Measurements from ENCODE around the gene SNRNP70.
"Not testable (repeated sequence)": the region's sequence is repeated elsewhere in the genome, so short reads cannot be mapped to it uniquely, and the experiment has no call there.

SNRNP70 gene

GRCh38 chr19:49064768-49065611 is 20.3 kb upstream of the SNRNP70 start, which contains the start of gene NTF4:
Gene NTF4, minus strand, starts transcription at chr19:49064818. Its CDS starts 2,821 bp downstream, at chr19:49061997.
- DNase-seq = no peak

- no peak for DNase-seq
Observed at GRCh38 chr19:49065905-49066512, 19.2 kb upstream of the SNRNP70 start.

DNA sequence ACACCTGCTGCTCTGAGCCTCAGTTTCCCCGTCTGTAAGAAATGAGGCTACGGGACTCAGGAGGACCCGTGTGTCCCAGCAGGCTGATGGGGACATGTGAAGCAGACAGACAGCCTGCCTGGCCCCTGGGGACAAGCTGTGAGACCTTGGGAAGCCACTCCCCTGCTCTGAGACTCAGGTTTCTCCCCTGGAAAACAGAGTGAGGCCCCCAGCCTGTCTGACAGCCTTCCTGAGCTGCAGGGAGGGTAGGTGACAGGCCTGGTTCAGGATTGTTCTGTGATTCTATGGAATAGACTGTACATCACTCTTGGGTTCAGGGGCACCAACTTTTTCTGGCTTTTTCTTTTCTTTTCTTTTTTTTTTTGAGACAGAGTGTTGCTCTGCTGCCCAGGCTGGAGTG is 17.7 kb upstream of the SNRNP70 start:
- no peak for DNase-seq

DNA sequence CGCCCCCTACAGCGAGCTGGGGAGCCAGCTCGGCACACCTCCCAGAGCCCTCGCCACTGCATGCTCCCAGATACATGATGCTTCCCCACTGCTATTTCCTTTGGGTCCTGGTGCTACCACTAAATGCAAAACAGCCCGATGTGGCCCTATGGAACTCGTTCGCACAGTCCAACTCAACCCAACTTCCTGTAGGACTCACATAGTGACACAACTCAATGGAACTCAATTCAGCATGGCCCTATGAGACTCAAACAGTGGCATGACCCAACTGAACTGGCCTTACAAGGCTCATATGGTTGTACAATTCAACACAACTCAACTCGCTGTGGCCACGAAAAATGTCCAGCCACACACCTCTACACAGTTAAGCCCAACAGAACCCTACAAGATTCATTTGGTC is 16.2 kb upstream of the SNRNP70 start:
- DNase-seq = no peak

DNA sequence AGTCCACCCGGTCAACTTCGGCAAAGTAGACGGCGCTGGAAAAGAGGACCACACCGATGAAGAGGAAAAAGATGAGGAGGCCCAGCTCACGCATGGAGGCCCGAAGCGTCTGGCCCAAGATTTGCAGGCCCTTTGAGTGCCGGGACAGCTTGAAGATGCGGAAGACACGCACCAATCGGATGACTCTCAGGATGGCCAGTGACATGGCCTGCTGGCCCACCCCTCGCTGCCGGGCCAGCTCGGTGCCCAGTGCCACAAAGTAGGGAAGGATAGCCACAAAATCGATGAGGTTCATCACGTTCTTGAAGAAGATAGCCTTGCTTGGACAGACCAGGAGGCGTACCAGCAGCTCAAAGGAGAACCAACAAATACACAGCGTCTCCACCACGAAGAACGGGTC is 14.8 kb upstream of the SNRNP70 start:
- no peak for DNase-seq

DNA sequence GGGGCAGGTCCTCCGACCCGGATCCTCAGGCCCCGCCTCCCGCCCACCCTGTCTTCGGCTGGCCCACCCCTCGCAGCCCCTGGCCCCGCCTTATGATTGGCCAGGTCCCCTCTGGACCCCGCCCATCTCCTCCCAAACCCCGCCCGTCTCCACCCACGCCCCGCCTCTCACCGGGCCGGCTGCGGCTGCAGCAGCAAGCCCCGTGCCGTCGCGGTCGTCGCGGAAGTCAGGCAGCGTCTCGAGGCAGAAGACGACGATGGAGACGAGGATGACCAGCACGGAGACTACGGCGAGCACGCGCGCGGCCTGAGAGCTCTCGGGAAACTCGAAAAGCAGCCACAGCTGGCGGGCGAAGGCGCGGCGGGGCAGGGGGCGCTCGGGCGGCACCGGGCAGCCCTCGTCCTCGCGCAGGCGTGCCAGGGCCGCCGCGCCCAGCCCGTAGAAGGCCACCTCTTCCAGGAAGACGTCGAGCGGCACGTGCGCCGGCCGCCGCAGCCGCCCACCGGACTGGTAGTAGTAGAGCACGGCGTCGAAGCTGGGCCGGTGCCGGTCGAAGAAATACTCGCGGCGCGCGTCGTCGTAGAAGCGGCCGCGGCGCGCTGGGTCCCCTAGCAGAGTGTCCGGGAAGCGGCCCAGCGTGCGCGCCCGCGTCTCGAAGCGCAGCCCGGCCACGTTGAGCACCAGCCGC is 13.2 kb upstream of the SNRNP70 start:
- no peak for DNase-seq

DNA sequence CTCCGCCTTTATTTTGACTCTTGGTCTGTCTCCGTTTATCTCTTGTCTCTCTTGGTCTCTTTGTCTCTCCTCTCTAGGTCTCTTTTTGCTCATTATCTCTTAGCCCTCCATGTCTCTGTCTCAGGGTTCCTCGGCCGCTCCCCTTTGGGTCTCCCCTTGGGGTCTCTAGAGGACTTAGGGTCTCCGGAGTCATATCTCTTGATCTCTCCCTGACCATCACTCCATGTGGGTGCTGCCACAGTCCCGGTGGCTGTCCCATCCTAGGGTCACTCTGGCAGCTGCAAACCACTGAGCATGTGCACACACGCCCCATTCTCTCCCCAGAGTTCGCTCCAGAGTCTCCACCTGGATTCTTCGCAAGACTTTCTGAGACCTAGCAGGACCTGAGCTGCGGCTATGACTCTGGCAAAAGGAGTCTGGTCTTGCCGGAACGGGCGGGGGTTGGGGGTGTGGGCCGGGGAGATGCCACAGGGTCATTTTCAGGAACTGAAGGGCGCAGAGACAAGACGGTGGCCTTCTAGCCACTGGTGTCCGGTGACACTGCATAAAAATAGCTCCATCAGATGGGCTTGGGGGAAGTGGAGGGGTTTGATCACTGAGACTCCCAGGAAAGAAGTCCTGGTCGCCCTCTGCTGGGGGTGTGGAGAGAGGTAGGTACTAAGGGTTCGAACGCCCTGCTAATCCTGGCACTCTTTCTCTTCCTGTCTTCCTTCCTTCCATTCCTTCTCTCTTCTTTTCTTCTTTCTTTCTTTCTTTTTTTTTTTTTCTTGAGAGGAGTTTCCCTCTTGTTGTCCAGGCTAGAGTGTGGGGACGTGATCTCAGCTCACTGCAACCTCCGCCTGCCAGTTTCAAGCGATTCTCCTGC is 11.5 kb upstream of the SNRNP70 start:
- no peak for DNase-seq

- DNase-seq = not testable (repeated sequence)
Observed at GRCh38 chr19:49074869-49075268, 10.4 kb upstream of the SNRNP70 start.

GRCh38 chr19:49080392-49080791 is 4.9 kb upstream of the SNRNP70 start:
- DNase-seq = no peak

DNA sequence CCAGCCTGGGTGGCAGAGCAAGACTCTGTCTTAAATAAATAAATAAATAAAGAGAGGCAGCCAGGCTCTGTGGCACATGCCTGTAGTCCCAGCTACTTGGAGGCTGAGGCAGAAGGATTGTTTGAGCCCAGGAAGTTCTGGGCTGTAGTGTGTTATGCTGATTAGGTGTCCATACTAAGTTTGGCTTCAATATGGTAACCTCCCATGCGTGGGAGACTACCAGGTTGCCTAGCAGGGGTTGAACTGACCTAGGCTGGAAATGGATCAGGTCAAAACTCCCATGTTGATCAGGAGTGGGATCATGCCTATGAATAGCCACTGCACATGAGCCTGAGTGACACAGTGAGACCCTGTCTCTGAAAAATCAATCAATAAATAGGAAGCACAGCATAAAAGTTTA is 4.0 kb upstream of the SNRNP70 start:
- no peak for DNase-seq

DNA sequence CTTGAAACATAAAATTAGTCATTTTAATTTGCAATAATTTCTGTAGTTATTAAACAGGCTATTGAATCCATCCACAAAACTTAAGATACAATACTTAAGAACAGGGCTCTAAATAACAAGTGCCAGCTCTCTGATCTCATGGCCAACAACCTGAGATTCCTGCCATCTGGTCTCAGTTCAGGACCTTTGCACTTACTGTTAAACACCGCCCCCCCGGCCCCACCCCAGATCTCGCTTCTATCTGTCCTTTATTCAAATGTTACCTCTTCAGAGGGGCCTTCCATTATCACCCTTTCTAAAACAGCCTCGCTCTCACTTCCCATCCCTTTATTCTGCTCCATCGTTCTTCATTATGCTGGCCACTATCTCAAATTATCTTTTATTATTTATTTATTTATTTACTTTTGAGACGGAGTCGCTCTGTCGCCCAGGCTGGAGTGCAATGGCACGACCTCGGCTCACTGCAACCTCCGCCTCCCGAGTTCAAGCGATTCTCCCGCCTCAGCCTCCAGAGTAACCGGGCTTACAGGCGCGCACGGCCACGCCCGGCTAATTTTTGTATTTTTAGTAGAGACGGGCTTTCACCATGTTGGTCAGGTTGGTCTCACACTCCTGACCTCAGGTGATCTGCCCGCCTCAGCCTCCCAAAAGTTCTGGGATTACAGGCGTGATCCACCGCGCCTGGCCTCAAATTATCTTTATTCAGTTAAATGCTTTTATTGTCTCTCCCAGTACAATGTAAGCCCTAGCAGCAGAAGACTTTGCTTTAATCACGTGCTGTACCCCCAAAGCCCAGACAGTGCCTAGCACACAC is 838 bp upstream of the SNRNP70 start:
- no peak for DNase-seq

GRCh38 chr19:49085868-49086232 is 599 bp downstream of the SNRNP70 start:
- no peak for DNase-seq

DNA sequence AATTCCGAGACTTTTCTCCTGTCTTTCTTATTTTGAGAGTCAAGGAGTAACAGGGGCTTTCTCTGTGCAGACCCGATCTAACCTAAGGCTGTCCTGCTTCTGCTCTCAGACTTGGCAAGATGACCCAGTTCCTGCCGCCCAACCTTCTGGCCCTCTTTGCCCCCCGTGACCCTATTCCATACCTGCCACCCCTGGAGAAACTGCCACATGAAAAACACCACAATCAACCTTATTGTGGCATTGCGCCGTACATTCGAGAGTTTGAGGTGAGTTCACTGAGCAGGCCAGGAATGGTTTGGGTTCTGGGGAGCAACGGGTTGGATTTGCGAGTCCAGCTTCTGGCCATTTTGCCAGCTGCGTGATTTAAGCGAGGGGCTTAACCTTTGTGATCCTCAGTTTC is 1.0 kb downstream of the SNRNP70 start:
- DNase-seq = no peak

DNA sequence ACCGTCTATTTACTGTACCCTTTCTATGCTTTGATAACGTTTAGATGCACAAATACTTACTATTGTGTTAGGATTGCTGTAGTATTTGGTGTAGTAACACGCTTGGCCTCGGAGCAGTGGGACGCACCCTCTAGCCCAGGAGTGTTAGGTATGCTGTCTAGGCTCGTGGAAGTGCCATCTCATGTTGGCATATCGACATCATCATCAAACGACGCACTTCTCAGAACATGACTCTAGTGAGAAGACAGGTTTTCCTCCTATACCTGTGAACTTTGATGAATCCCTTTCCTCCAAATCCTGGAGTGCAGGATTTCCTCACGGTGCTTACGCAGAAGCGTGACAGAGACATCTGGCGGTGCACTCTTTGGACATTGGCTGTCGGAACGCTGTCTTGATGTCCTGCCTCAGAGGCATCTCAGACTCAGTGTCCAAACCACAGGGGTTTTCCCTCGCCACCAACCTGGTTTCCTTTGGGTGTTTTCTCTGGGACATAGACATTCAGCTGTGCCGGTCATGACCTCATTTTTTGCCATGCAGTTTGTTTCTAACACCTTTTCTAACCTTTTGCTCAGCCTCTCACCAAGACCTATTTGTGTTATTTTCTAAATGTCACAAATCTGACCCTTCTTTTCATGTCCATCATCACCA is 6.3 kb downstream of the SNRNP70 start:
- DNase-seq = no peak

DNA sequence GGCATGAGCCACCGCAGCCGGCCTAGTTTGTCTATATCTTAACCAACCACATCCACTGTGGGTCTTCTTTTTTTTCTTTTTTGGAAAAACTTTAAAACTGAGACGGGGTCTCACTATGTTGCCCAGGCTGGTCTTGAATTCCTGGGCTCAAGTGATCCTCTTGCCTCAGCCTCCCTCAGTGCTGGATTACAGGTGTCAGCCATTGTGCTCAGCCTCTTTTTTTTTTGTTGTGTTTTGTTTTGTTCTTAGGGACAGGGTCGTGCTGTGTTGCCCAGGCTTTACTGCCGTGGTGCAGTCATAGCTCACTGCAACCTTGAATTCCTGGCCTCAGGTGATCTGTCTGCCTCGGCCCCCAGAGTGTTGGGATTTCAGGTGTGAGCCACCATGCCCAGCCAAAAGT is 7.4 kb downstream of the SNRNP70 start:
- no peak for DNase-seq

DNA sequence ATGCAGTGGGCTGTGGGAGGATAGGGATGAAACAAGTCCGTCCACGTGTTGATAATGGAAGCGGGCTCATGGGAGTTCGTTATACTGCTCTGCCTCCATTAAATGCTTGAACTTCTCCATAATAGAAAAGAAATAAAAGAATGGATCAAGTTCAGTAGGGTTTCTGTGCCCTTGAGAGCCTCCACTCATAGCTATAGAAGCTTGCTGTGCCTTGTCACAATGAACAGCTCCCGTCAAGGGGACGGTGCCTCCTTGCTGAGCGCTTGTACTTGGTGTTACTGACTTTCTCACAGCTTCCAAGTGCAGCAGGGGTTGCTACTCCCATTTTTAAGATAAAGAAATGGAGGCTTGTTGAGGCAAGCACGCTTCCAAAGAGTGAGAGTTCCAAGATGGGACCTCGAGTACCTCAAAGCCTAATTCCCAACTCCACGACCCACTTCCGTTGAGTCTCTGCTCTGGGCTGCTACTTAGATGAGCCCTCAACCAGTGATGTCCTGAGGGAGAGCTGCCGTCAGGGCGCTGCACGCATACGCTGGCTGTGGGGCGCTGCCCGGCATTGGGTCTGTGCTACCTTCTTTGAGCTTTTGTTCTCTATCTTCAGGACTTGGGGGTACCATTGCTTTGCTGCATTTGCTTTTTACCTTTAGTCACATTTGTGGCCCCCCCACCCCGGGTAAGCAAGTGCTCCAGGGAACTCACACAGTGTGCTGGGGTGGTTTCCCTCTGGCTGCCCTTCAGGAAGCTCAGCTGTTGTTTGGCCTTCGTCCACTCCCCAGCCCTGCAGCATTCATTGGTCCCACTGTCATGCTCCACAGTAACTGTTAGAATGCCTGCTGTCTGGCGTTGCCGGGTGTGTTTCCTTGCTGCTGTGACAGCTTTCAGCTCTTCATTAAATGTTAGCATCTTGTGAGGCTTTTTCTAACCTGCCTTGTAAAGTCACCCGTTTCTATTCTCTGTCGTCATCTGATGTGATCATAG is 9.5 kb downstream of the SNRNP70 start:
- no peak for DNase-seq

DNA sequence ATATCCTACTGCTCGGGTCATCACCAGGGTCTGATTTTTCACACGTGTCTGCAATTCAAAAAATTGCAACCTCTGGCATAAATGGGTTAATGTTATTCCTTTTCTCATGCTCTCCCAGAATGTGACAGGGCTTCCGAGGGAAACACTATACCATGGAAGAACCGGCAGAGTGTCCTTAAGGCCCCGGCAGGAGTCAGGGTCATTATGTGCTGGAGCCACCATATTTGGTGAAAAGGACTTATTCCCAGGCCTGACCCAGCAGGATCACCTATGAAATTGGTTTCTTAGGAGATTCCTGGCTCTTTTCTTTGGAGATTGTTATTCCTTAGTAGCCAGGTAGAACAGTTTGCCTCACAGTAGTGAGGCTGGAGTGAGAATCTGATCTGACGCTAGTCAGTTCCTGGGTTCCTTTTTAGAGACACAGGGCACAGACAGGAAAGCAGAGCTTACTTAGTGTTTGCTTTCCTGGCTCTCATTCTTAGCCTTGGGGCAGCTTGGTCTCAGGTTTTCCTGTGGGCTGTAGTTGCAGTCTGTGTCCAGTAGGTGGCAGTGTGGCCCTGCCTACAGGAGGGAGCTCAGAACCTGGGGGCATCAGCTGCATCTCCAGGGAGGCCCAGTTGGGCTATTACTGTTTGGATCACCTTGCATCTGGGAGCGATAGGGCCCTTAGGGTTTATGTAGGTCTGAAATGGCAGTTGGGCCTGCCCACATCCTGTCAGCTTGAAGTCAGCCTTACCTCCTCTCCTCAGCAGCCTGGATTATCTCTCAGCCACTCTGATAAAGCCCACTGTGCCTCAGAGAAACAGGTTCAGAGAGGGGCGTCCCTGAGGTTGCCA is 12.4 kb downstream of the SNRNP70 start:
- peak; percentile 57 for DNase-seq

DNA sequence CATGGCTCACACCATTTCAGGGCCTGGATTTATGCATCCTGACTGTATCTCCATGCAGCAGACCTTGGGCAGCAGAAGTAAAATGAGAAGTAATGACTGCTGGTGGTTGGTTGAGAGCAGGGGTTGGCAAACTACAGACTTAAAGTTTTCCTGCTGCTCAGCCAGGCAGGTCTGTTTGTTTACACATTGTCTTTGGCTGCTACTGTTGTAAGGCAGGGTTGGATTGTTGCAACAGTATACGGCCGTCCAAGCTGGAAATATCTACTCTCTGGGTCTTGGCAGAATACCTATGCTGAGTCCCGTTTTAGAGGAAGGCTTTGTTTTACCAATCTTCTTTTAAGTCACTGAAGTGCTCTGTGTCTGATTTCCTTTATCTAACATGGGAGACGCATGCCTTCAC is 13.5 kb downstream of the SNRNP70 start:
- no peak for DNase-seq

DNA sequence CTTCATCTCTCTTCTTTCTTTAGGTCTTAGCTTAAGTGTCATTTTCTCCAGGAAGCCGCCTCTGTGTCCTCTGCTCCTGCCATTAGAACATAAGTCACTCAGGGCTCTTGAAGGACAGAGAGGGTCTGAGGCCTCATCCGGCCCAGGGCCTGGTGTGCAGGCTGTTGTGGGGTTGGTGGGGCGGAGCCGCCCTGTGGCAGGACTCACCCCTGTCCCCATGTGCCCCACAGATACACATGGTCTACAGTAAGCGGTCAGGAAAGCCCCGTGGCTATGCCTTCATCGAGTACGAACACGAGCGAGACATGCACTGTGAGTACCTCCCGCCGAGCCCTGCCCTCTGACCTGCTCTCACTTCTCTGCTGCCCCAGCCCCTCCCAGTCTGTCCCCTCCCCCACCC is 15.9 kb downstream of the SNRNP70 start:
- DNase-seq = no peak

Measured in stimulated activated CD4-positive, alpha-beta T cell treated with anti-CD3 and anti-CD28 coated beads, Interleukin-12 subunit alpha, Interleukin-12 subunit beta, amount 100 ng/mL, for 4 hours (primary cell).